Peyer's patch (tissue), 4 donors: ENCODE data around the gene SAMD10.
A peak's percentile ranks its signal among the peaks of the same experiment; 100 is the strongest.

ENCODE experiments used
- CTCF ChIP-seq, 6 experiments: fragments of 450-650 bp in 4 of 6; fragments of 200-600 bp in 2 of 6; sonication (generic) in 1 of 6; IDR thresholded peaks; one replicate each; pipeline ENCODE4 v1.5.1; 2017 to 2019; ENCODE audit warnings: antibody characterized with exemption in 6 of 6, mild to moderate bottlenecking in 3 of 6, moderate library complexity in 1 of 6
- POLR2A ChIP-seq, 2 donors: fragments of 450-650 bp; IDR thresholded peaks; one replicate each; pipeline ENCODE4 v1.5.1; 2017; ENCODE audit warnings: antibody characterized with exemption in 2 of 2, mild to moderate bottlenecking in 2 of 2, moderate library complexity in 2 of 2

- TF ChIP-seq CTCF (IDR thresholded peaks at IDR 0.05) (no peak), POLR2A (IDR thresholded peaks at IDR 0.05) (peak; percentile 37 to 81)
Observed at GRCh38 chr20:63951398-63952209, 27.8 kb downstream of the SAMD10 start.
